Frontal cortex (tissue), 4 donors: ENCODE measurements around the gene BRSK1. TPM values are rescaled to one million over a fixed set of nuclear protein-coding genes. Genes with fewer than 3 reads are reported as not detected.

Source experiments
- DNase-seq, 2 donors: peaks; one replicate each; pipeline ENCODE4 v3.0.0; 2012; ENCODE audit warnings: low spot score in 2 of 2
- FAIRE-seq: peaks from 2 replicates; lab custom pipeline; 2012; peaks lifted over from hg19 to GRCh38; lab: Jason Lieb, UNC
- total RNA-seq: library from RNA; depleted of rRNA; stranded (reverse); fragments of >200 nt; gene quantifications from one replicate; pipeline ENCODE4 v1.2.3, GENCODE V29; 2014
- donor health status: control.
- donor health status: control.
- donor health status: control.

The BRSK1 gene
- total RNA-seq, 1 donor from 2014 or later: 81.1 TPM

DNA sequence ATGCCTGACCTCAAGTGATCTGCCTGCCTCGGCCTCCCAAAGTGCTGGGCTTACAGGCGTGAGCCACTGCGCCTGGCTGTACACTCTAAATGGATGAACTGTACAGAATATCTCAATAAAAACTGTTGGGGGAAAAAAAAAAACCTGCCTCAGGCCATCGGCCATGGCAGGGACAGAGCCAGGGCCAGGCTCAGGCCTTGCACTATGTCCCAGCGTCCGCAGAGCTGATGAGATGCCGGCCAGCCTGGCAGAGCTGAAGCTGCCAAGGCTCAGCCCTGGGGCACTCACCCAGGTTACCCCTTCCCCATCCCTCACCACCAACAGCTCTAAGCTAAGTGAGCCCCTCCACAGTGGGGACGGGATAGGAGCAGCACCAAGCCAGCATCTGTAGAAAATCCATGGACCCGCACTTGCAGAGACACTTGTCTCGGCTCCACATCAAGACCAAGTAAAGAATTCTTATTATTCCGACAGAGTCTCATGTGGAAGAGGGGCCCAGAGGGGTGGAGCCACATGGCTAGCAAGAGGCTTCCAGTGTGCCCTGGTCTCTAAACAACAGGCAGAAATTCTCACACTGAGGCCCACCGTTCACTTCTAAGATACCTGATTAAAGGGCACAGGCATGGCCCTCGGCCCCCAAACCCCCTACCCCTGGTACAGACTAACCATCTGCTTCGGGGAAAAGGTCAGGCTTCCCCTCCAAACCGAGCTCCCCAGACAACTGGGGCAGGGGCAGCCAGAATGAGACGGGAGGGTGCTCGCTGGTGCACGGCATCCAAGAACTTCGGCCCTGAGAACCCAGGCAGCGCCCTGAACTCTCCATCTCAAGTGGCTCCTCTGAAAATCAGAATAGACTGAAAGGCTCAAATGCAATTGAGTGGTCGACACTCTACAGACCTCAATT is 30.8 kb upstream of the BRSK1 start:
- FAIRE-seq: no peak
- DNase-seq: no peak

DNA sequence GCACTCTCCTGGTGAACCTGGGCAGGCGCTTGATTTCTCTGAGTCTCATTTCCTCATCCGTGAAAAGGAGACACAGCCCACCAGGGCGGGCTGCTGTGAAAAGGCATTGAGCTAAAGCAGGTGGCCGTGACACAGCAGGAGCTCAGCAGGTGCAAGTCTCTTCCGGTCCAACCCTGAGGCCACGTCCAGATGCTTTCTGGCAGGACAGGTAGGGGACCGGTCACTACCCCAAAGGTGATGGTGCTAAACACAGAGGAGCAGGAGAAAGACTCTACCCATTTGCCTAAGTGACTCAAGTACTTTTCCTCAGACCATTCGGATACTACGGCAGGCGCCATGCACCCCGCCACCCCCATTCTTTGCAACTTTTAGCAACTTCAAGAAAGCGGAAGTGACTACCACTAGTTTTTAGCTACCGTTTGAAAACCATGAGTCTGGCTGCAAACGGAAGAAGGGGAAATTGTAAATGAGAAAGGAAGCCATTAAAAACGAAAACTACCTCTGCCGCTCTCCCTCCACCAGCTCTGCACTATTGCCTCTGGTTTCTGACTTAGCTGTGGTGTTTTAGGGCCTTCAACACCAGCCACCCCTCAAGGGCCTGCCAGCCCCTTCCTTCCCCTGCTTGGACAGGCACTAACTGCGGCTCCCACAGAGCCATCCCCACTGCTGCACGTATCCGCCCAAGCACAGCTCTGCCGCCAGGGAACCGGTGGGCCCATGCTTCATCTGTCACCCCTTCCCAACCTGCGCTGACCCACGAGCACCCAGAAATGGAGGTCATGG is 29.8 kb upstream of the BRSK1 start:
- DNase-seq (no peak), FAIRE-seq (no peak)

DNA sequence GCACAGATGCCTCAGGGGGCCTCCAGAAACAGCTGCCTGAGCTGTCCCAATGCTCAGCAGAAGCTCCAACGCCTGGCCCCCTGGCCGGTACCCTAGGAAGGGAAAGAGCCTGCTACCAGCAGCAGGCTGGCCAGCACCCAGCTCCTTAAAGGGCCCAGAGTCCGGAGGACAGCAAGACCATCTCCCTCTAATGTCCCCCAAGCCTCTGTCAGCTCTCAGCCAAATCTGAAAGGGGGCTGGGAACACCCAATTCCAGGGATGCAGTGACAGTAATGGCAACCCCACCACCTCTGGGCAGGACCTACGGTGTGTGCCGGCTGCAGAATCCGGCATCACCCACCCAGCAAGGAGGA is 29.2 kb upstream of the BRSK1 start:
- no peak for DNase-seq
- no peak for FAIRE-seq

DNA sequence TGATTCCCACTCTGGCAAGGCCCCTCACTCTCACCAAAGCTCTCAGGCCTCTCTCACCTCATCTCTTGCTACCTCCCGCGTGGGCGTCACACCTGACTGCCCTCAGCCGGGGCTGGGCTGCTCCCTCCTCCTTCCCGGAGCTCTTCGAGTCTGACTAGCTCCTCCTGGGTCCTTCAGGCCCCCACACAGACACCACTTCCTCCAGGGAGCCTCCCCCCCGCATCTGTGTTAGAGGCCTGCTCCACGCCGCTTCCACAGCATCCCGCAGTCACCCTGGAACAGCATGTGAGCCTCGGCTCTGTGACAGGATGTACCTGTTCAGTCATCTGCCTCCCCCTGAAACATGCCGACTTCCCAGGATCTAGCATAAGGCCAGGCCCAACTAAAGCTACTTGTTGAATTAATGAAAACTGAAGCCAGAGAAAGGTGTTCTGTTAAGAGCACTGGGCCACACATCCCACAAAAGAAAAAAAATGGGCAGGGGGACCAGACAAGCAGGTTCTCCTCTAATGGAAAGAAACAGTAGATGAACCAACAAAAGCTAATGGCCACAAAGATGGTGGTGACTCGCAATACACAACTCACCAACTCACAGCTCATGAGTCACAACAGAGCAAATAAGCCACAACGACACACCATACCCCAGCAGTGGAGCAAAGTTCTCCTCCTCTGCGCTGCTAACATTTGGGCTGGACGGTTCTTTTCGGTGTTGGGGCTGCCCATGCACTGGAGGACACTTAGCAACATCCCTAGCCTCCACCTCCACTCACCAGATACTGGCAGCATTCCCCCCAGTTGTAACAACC is 28.0 kb upstream of the BRSK1 start:
- DNase-seq: no peak
- FAIRE-seq: no peak

DNA sequence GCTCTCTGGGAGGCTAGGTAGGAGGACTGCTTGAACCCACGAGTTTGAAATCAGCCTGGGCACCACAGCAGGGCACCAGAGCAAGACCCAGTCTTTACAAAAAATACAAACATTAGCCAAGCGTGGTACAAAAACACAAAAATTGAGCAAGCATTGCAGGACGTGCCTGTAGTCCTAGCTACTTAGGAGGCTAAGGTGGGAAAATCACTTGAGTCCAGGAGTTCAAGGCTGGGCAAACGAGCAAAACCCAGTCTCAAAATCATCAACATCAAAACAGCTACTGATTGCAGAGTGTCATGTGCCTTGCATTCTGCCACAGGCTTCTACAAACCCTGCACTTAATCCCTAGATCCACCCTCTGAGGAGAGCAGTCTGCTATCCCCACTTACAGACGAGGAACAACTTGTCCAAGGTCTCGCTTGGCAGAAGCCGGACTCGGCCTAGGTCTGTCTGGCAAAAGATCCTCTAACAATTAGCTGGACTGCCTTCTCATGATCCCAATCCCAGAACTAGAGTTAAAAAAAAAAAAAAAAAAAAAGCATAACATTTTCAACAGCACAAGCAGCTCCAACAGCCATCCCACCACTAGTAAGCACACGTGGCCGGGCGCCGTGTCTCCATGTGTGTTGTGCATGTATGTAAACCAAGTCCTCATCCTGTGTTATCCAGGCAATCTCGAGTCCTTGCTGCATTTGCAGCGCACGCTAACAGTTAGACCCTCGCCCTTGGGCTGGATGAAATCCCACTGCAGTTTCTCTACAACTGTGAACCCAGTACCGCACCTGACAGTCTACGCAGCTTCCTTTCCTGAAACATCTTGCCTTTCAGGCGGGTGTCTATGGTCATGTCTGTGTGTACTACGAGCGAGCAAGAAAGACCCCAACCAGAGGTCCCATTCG is 27.0 kb upstream of the BRSK1 start:
- DNase-seq (no peak), FAIRE-seq (no peak)

DNA sequence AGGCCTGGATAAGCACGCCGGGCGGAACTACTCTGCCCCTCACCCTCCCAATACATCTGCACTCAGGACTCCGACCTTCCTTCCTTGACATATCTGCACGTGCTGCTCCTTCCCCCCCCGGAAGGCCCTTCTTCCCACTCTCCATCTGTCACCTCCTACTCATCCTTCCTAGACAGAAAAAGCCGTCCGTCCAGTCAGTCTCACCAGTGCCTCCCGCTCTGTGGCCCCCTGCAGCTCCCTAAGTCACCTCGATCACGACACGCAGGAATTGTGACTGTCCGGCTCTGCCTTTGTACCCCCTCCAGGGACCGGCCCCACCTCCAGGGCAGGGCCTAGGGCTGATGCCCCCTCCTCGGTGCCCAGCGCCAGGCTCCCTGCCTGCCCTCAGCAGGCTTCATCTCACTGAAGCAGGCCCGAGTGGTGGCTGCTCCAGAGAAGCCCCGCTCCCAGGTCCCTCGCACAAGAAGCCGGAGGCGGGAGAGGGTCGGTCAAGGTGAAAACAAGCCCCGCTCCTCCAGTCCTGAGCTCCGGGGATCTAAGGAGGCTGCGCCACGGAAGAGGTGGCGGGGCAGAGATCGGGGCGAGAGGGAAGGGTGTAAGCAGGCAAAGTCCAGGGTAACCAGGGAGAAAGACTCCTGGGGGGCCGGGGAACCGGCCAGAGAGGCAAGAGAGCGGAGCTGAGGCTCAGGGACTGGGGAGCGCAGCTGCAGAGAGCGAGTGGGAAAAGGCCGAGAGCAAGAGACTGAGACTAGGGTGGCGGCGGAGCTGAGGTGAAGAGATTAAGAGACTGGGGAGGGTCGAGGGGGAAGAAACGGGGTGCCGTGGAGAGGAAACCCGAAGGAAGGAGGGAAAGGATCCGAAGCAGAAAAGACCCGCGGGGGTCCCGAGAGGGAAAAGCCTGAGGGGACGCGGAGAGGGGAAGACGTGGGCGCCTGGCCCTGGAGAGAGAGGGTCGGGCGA is 26.1 kb upstream of the BRSK1 start:
- FAIRE-seq: no peak
- no peak for DNase-seq

DNA sequence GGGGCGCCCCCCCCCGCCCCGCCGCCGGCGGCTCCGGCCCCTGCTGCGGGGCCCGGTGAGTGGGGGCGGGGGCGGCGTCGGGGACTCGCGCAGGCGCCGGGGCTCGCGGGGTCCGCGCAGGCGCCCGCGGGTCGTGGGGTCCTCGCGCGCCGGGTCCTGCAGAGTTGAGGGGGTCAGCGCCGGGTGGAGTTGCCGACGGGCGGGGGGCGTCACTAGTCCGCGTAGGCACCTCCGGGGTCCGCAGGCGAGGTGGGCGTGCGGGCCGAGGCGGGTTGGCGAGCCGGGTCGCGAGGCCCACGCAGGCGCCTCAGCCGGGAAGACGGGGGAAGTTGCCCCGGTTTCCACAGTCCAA is 25.3 kb upstream of the BRSK1 start:
- no peak for FAIRE-seq
- peak; percentile 75 to 76 for DNase-seq

DNA sequence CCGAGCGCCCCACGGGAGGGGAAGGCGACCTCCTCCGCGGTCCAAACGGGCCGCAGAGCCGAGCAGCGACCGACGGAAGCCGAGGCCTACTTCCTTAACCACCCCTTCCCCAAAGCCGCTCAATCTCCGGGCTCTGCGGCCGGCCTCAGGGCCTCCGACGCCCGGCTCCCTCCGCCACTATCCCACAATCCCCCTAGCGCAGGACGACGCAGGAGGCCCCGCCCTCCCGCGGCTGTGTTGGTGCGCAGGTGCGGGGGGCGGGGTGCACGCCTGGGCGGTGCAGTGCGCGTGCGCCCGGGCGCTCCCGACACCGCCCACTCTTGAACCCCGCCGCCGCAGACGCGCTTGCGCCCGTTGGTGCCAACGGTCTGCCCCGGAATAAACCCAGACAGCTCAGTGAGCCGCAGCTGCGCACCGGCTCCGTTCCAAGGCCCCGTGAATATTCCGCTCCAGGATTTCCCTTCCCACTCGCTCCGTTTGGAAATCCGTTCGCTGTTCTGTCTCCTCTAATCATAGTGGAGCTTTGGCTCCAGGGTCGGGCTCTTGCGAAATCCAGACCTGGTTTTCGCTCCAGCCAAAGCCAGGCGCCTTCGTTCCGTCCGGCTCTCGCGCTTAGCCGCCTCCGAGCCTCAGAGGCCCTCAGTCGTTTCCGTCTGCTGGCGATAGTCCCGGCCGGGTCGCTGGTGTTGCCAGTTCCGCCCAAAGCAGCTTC is 24.8 kb upstream of the BRSK1 start, which contains the start of gene PPP6R1:
Gene PPP6R1 (minus strand): TSS at position 190 of the 712 bp plus-strand sequence. CDS start 11,914 bp downstream, outside the sequence.
- DNase-seq (peak; percentile 98 to 99), FAIRE-seq (no peak)

DNA sequence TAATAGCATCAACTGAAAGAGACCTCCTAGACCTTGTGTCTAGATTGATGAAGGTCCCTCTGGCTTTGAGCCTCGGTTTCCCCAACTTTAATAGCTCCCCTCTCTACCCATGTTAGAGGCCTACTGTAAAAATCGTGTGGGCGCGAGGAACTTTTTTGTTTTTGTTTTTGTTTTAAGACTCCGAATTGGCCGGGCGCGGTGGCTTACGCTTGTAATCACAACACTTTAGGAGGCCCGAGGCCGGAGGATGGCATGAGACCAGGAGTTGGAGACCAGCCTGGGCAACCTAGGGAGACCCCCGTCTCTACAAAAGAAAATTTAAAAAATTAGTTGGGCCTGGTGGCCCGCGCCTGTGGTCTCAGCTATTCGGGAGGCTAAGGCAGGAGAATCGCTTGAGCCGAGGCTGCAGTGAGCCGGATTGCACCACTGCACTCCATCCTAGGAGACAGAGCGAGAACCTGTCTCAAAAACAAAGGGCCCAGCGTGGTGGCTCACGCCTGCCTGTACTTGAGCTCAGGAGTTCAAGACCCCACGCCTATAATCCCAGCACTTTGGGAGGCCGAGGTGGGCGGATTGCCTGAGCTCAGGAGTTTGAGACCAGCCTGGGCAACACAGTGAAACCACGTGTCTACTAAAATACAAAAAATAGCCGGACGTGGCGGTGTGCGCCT is 24.1 kb upstream of the BRSK1 start:
- DNase-seq (no peak), FAIRE-seq (no peak)

DNA sequence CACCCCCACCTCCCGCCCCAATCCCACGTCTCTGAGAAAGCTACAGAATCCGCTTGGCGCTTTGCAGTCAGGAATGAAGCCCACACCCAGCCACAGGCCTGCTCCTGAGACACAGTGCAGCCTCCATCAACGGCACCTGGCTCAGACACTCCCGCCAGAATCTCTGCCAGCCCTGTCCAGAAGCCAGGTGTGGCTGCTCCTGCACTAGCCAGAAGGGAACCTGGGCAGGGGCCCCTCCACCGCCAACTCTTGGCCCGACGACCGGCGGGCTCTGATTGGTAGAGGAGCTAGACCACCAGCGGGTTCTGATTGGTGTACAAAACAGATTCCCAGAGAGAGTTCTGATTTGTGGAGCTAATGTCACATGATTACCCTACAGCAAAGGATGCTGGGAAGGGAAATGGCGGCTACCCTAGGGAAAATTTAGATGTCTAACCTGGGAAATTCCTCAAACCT is 22.1 kb upstream of the BRSK1 start:
- DNase-seq (no peak), FAIRE-seq (no peak)

DNA sequence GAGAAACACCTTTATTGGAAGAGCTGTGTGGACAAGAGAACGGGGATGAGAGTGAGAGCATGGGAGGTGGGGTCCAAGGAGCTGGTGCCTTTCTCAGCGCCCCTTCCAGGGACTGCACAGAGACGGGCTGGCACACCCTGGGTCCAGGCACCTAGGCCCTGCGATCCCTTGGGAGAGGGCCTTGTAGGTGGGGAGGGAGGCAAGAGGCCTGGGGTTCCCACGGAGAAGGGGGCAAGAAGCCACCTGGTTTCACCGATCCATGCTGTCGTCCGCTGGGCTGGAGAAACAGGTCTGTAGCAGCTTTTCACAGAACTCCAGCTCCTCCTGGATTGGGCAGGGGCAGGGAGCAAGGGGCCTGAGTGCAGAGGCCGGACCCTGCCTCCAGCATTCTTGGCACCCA is 21.4 kb upstream of the BRSK1 start:
- FAIRE-seq (no peak), DNase-seq (no peak)

DNA sequence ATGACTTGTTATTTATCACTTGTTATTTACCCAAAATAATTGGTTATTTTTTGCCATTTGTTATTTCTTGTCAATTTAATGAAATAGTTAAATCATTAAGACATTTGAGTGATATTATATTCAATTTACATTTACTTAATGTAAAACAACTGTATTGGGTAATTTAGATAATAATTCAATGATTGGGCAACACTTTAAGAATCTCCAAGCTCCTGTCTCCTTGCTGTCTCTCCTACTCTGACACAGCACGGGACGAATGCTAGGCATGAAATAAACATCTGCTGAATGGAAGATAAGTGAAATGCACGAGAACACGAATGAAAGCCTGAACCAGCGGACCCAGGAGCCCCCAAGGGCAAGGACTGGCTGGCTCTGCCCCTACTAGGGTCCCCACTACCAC is 19.3 kb upstream of the BRSK1 start:
- no peak for DNase-seq
- FAIRE-seq: no peak

DNA sequence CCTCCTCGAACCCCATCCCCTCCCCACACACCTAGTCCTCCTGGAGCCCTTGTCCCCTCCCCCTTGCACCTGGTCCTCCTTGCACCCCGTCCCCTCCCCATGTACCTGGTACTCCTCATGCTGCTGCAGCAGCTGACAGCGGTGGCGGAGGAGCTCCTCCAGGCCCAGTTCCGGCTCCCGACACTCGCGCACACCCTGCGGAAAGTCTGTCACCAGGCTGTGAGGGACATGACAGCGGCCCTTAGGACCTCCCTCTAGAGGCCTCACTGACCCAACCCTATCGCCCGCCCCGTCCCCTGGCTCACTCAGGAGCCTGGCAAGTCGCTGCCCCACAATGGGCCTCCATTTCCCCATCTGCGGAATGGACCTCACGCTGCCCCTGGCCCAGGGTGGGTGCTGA is 18.6 kb upstream of the BRSK1 start:
- DNase-seq: no peak
- FAIRE-seq: no peak

DNA sequence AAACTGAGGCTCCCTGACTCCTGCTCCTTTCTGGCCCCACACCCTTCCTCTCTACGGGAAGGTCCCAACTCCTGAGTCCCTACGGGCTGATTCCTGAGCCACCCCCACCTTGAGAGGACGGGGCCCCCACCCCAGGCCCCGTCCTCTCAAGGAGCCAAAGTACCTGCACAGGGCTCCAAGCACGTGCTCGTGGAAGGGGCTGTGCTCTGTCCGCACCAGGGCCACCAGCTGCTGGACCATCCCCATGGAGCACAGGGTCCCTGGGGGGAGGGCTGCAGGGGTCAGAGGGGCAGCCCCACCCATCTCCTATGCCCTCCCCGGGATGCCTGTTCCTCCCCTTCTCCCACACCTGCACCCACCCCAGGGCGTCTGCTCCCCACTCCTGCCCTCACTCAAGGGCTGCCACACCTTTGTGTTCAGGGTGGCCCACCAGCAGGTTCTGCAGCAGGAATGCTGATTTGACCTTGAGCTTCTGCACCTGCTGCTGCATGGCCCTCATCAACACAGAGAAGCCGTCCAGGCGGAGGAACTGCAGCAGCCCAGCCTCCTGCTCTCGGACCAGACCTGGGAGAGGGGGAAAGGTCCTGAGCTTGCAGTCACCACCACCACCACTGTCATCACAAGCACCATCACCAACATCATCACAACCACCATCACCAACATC is 17.9 kb upstream of the BRSK1 start:
- DNase-seq (no peak), FAIRE-seq (no peak)

DNA sequence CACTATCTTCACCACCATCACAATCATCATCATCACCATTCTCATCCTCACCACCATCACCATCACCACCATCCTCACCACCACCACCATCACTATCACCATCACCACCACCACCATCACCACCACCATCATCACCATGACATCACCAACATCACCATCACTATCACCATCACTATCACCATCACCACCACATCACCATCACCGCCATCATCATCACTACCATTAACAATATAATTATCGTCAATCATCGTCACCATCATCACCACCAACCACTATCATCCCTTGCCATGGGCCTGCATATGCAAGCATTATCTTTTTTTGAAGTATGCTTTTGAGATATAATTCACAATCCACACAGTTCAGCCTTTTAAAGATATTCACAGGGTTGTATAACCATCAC is 17.4 kb upstream of the BRSK1 start:
- FAIRE-seq (no peak), DNase-seq (no peak)

DNA sequence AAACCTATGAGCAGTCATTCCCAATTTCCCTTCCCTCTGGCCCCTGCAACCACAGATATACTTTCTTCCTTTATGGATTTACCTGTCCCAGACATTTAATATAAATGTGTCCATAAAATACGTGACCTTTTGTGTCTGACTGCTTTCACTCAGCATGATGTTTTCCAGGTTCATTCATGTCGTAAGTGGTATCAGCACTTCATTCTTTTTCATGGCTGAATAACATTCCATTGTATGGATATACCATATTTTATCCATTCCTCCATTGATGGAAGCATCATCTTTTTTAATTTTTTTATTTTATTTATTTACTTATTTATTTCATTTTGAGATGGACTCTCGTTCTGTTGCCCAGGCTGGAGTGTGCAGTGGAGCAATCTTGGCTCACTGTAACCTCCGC is 17.0 kb upstream of the BRSK1 start:
- DNase-seq (no peak), FAIRE-seq (no peak)

DNA sequence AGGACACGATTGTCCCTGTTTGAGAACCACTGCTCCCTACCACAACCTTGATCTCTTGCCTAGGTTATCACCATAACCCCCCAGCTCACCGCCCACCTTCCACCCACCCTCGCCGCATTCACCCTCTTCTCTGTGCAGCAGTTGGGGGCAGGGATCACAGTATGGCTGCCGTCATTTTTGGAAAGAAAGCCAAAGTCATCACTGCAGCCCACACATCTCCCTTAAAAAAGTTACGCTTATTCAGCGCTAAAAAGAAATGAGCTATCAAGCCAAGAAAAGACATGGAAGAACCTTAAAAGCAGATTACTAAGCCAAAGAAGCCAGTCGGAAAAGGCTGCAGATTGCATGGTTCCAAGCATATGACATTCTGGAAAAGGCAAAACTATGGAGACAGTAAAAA is 14.5 kb upstream of the BRSK1 start:
- DNase-seq: no peak
- no peak for FAIRE-seq
